ENCODE data around the gene CX3CL1. TPM values are rescaled to one million over a fixed set of nuclear protein-coding genes. Genes with fewer than 3 reads are reported as not detected.

CX3CL1 gene
- total RNA-seq, 1 experiment from 2014 or later, result 0.15 TPM

- ATAC-seq (no peak), DNase-seq (ENCODE audit: low read depth, low spot score) (no peak)
- intact Hi-C loops (cut with micrococcal nuclease), result no loop called here
- no peaks in the 10 kb centered on the region for H3K4me1 ChIP-seq (ENCODE audit: control insufficient read depth in 1 of 2, insufficient read depth in 2 of 2, low read length in 2 of 2)
- H3K9me2 ChIP-seq (ENCODE audit: insufficient read depth), result no peaks in the 10 kb centered on the region
- H3K27me3 ChIP-seq (ENCODE audit: insufficient read depth, low read length), result peaks cover 13% of the 10 kb centered on the region; the same call in 1 of the 2 replicates
- RAD21 ChIA-PET (ENCODE audit: low non-redundant PET in 1 of 2, low total read pairs in 2 of 2, uncharacterized antibody in 2 of 2, unreplicated experiment in 2 of 2), result no interaction called here
- H2AFZ ChIP-seq (ENCODE audit: low read depth, low read length, poor library complexity, severe bottlenecking), result no peak overlapping the region
- H3K27ac ChIP-seq (ENCODE audit: low read depth, low read length), result no peak overlapping the region
- CTCF ChIA-PET, result interaction anchor here (1.2 kb wide), 1 partner anchor 9 kb away, joined by 3 read pairs; no protein-coding TSS in a partner anchor
- H4K20me1 ChIP-seq (ENCODE audit: insufficient read depth), result no peaks in the 10 kb centered on the region
- no peak overlapping the region for H3K4me2 ChIP-seq (ENCODE audit: low read length)
- H3K36me3 ChIP-seq (ENCODE audit: control insufficient read depth in 1 of 2, insufficient read depth in 2 of 2, low read length in 2 of 2), result no peaks in the 10 kb centered on the region
- no TSS peak for BruUV-seq (replicated peaks)
- no peaks in the 10 kb centered on the region for H3K79me2 ChIP-seq (ENCODE audit: insufficient read depth, low read length)
- POLR2A ChIA-PET, result no interaction called here
- H3K9me3 ChIP-seq (ENCODE audit: control insufficient read depth in 1 of 2, insufficient read depth in 1 of 2, low read depth in 1 of 2, low read length in 2 of 2), result no peaks in the 10 kb centered on the region
- H3K4me3 ChIP-seq (replicated peaks in 1 of 2; ENCODE audit: low read depth in 1 of 2, low read length in 2 of 2), result no peak overlapping the region
- no peak for TF ChIP-seq JUND (IDR thresholded peaks at IDR 0.05)
- TF ChIP-seq POLR2A (IDR thresholded peaks at IDR 0.05; ENCODE audit: borderline replicate concordance, extremely low read depth, insufficient read depth, insufficient read length), result no peak
- TF ChIP-seq, protein P1, sequence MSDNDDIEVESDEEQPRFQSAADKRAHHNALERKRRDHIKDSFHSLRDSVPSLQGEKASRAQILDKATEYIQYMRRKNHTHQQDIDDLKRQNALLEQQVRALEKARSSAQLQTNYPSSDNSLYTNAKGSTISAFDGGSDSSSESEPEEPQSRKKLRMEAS (IDR thresholded peaks at IDR 0.05), result no peak
- no peak for TF ChIP-seq REST (IDR thresholded peaks at IDR 0.05; ENCODE audit: low read depth)
- no peak for TF ChIP-seq ZBTB33 (IDR thresholded peaks at IDR 0.05; ENCODE audit: extremely low read depth, insufficient replicate concordance, low read length)
- TF ChIP-seq RAD21 (IDR thresholded peaks at IDR 0.05; ENCODE audit: low read depth), result no peak
- no peak for TF ChIP-seq POLR2AphosphoS5 (IDR thresholded peaks at IDR 0.05; ENCODE audit: low read depth, low read length)
- no peak for TF ChIP-seq CTCF (IDR thresholded peaks at IDR 0.05 in 2 of 3, conservative IDR thresholded peaks at IDR 0.05 in 1 of 3; ENCODE audit: borderline replicate concordance in 1 of 3, insufficient read depth in 1 of 3, low read depth in 2 of 3, low read length in 2 of 3)
- TF ChIP-seq FOSL1 (IDR thresholded peaks at IDR 0.05; ENCODE audit: low read depth), result no peak
- no peak for TF ChIP-seq SRF (IDR thresholded peaks at IDR 0.05; ENCODE audit: low read depth)
- no peak for TF ChIP-seq EGR1 (IDR thresholded peaks at IDR 0.05; ENCODE audit: low read depth)
- TF ChIP-seq CBX3 (IDR thresholded peaks at IDR 0.05; ENCODE audit: low read depth), result no peak
- TF ChIP-seq EZH2 (IDR thresholded peaks at IDR 0.05), result no peak
- no peak for TF ChIP-seq SIN3A (IDR thresholded peaks at IDR 0.05; ENCODE audit: low read depth)
- no peak for TF ChIP-seq YY1 (IDR thresholded peaks at IDR 0.05; ENCODE audit: extremely low read depth, insufficient replicate concordance, low read depth, low read length)
- H3K9ac ChIP-seq (ENCODE audit: low read length), result no peak overlapping the region
Observed at GRCh38 chr16:57407521-57408353, 35.4 kb downstream of the CX3CL1 start.

Measured in HCT116 (cell line).